ENCODE results near the gene KIF1B.

Gene KIF1B

GRCh38 chr1:10287023-10287645 lies 76.8 kb downstream of the KIF1B start:
- DNase-seq: no peak

GRCh38 chr1:10288029-10288615 lies 77.8 kb downstream of the KIF1B start:
- no peak for DNase-seq

- DNase-seq: no peak
Measured at GRCh38 chr1:10291705-10292104, 81.3 kb downstream of the KIF1B start.

GRCh38 chr1:10292188-10292587 lies 81.8 kb downstream of the KIF1B start:
- no peak for DNase-seq

- no peak for DNase-seq
Measured at GRCh38 chr1:10295481-10296085, 85.2 kb downstream of the KIF1B start.

- DNase-seq: no peak
Measured at GRCh38 chr1:10299151-10299550, 88.8 kb downstream of the KIF1B start.

- no peak for DNase-seq
Measured at GRCh38 chr1:10302416-10302815, 92.0 kb downstream of the KIF1B start.

GRCh38 chr1:10304295-10304694 lies 93.9 kb downstream of the KIF1B start:
- no peak for DNase-seq

GRCh38 chr1:10306435-10306834 lies 96.1 kb downstream of the KIF1B start:
- DNase-seq: no peak

GRCh38 chr1:10308001-10308400 lies 97.6 kb downstream of the KIF1B start:
- DNase-seq: peak; percentile 38

- no peak for DNase-seq
Measured at GRCh38 chr1:10309243-10310011, 99.1 kb downstream of the KIF1B start.

GRCh38 chr1:10316752-10317151 lies 106.4 kb downstream of the KIF1B start:
- no peak for DNase-seq

- no peak for DNase-seq
Measured at GRCh38 chr1:10319750-10320149, 109.4 kb downstream of the KIF1B start.

- DNase-seq: no peak
Measured at GRCh38 chr1:10320336-10320735, 110.0 kb downstream of the KIF1B start.

GRCh38 chr1:10322821-10323220 lies 112.5 kb downstream of the KIF1B start:
- no peak for DNase-seq

GRCh38 chr1:10324627-10325026 lies 114.3 kb downstream of the KIF1B start:
- DNase-seq: peak; percentile 12

GRCh38 chr1:10325521-10325920 lies 115.2 kb downstream of the KIF1B start:
- DNase-seq: no peak

GRCh38 chr1:10326251-10326650 lies 115.9 kb downstream of the KIF1B start:
- DNase-seq: no peak

- DNase-seq: no peak
Measured at GRCh38 chr1:10328180-10328963, 118.0 kb downstream of the KIF1B start.

GRCh38 chr1:10337436-10337835 lies 127.1 kb downstream of the KIF1B start:
- no peak for DNase-seq

GRCh38 chr1:10338047-10338446 lies 127.7 kb downstream of the KIF1B start:
- peak; percentile 21 for DNase-seq

GRCh38 chr1:10338611-10339010 lies 128.2 kb downstream of the KIF1B start:
- DNase-seq: no peak

GRCh38 chr1:10339036-10339567 lies 128.7 kb downstream of the KIF1B start:
- no peak for DNase-seq
